BE2C (cell line): Measurements from ENCODE around the gene FBXO41.
A peak's percentile ranks its signal among the peaks of the same experiment; 100 is the strongest.

ENCODE experiments used
- DNase-seq: peaks from one replicate; pipeline ENCODE4 v3.0.0-alpha.2; 2020
- H3K27me3 ChIP-seq: fragments of 250-450 bp; sonication (Bioruptor Pico); 2 replicates; pipeline ENCODE4 v1.5.1; 2020; ENCODE audit warnings: mild to moderate bottlenecking
- H3K36me3 ChIP-seq: fragments of 250-450 bp; sonication (Bioruptor Pico); 2 replicates; pipeline ENCODE4 v1.5.1; 2020; ENCODE audit warnings: mild to moderate bottlenecking
- H3K4me1 ChIP-seq: fragments of 250-450 bp; sonication (Bioruptor Pico); 2 replicates; pipeline ENCODE4 v1.5.1; 2020
- H3K4me3 ChIP-seq: 2 replicates; pipeline ENCODE4 v1.5.1; 2011; ENCODE audit warnings: low read depth, low read length
- H3K9me3 ChIP-seq: fragments of 250-450 bp; sonication (Bioruptor Pico); 2 replicates; pipeline ENCODE4 v1.5.1; 2020
- TF ChIP-seq, protein P1 (sequence below): IDR thresholded peaks from 2 replicates; pipeline ENCODE4 v1.5.1; 2012; ENCODE audit warnings: mild to moderate bottlenecking, low read depth, low read length

Gene FBXO41

DNA sequence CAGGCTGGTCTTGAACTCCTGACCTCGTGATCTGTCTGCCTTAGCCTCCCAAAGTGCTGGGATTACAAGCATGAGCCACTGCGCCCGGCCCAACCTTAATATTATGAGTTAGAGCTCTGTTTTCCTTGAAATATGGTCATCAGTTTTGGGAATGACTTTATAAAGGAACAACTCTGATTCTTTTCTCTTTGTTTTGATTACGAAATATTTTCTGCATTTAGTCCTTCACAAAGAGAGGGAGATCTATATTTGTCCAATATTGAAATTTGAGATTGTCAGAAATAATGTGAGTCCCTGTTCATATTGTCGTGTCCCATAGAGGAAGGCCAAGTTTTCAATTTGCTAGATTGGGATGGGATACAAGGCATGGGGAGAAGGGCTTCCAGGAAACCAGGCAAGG is 67.1 kb downstream of the FBXO41 start:
- no peaks in the 10 kb centered on the region for H3K4me1 ChIP-seq
- H3K9me3 ChIP-seq = no peaks in the 10 kb centered on the region
- TF ChIP-seq, protein P1, sequence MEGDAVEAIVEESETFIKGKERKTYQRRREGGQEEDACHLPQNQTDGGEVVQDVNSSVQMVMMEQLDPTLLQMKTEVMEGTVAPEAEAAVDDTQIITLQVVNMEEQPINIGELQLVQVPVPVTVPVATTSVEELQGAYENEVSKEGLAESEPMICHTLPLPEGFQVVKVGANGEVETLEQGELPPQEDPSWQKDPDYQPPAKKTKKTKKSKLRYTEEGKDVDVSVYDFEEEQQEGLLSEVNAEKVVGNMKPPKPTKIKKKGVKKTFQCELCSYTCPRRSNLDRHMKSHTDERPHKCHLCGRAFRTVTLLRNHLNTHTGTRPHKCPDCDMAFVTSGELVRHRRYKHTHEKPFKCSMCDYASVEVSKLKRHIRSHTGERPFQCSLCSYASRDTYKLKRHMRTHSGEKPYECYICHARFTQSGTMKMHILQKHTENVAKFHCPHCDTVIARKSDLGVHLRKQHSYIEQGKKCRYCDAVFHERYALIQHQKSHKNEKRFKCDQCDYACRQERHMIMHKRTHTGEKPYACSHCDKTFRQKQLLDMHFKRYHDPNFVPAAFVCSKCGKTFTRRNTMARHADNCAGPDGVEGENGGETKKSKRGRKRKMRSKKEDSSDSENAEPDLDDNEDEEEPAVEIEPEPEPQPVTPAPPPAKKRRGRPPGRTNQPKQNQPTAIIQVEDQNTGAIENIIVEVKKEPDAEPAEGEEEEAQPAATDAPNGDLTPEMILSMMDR = no peak
- DNase-seq = no peak
- no peaks in the 10 kb centered on the region for H3K36me3 ChIP-seq
- no peaks in the 10 kb centered on the region for H3K27me3 ChIP-seq
- no peak overlapping the region for H3K4me3 ChIP-seq

- TF ChIP-seq, protein P1 = no peak
- Histone ChIP-seq H3K27me3 (no peaks in the 10 kb centered on the region), H3K4me3 (no peak overlapping the region; the same call in 1 of the 2 replicates), H3K4me1 (no peaks in the 10 kb centered on the region), H3K36me3 (no peaks in the 10 kb centered on the region), H3K9me3 (no peaks in the 10 kb centered on the region)
- DNase-seq = no peak
These were observed 69.0 kb downstream of the FBXO41 start for GRCh38 chr2:73215254-73215653.

GRCh38 chr2:73214120-73215035 is 69.9 kb downstream of the FBXO41 start, which contains the start of gene SMYD5:
Gene SMYD5 (plus strand): TSS chr2:73214245. CDS start chr2:73214267, 22 bp downstream.
- DNase-seq = peak; percentile 75
- Histone ChIP-seq H3K27me3 (no peaks in the 10 kb centered on the region), H3K4me1 (no peaks in the 10 kb centered on the region), H3K4me3 (peak within 1 kb of the TSS; percentile 70), H3K36me3 (no peaks in the 10 kb centered on the region), H3K9me3 (no peaks in the 10 kb centered on the region)
- TF ChIP-seq, protein P1 = no peak

GRCh38 chr2:73212448-73213176 is 71.7 kb downstream of the FBXO41 start:
- Histone ChIP-seq H3K27me3 (no peaks in the 10 kb centered on the region), H3K9me3 (no peaks in the 10 kb centered on the region), H3K36me3 (no peaks in the 10 kb centered on the region), H3K4me3 (no peak overlapping the region), H3K4me1 (no peaks in the 10 kb centered on the region)
- peak; percentile 56 for DNase-seq
- TF ChIP-seq, protein P1 = peak; percentile 76

GRCh38 chr2:73212098-73212447 is 72.2 kb downstream of the FBXO41 start:
- Histone ChIP-seq H3K27me3 (no peaks in the 10 kb centered on the region), H3K9me3 (no peaks in the 10 kb centered on the region), H3K4me1 (no peaks in the 10 kb centered on the region), H3K36me3 (no peaks in the 10 kb centered on the region), H3K4me3 (no peak overlapping the region)
- TF ChIP-seq, protein P1 = no peak
- no peak for DNase-seq
